Brain microvascular endothelial cell (primary cell): ENCODE measurements around the gene SRI.

Experiments
- DNase-seq: peaks from one replicate; pipeline ENCODE4 v3.0.0-alpha.2; 2020
- H3K27ac ChIP-seq: fragments of 250-450 bp; sonication (Bioruptor Pico); 2 replicates; pipeline ENCODE4 v1.5.1; 2020; ENCODE audit warnings: mild to moderate bottlenecking, moderate library complexity
- H3K27me3 ChIP-seq: fragments of 250-450 bp; sonication (Bioruptor Pico); replicated peaks from 2 replicates; pipeline ENCODE4 v1.5.1; 2020; ENCODE audit warnings: mild to moderate bottlenecking
- H3K36me3 ChIP-seq: fragments of 250-450 bp; sonication (Bioruptor Pico); replicated peaks from 2 replicates; pipeline ENCODE4 v1.5.1; 2020; ENCODE audit warnings: mild to moderate bottlenecking
- H3K4me3 ChIP-seq: 2 replicates; pipeline ENCODE4 v1.5.1; 2011; ENCODE audit warnings: low read depth, mild to moderate bottlenecking, control low read depth, low read length, moderate library complexity
- CTCF ChIP-seq: IDR thresholded peaks from 2 replicates; pipeline ENCODE4 v1.5.1; 2011; ENCODE audit warnings: low read depth, mild to moderate bottlenecking, moderate library complexity, low read length, control low read depth, inconsistent platforms; ENCODE audit errors: missing control alignments
- in situ Hi-C: cut with HindIII; loops from 2 replicates; pipeline ENCODE4 v1.10.0; 2017; ENCODE audit warnings: low sequenced_read_pairs, low pct_ligation_motif_present

Gene SRI

GRCh38 chr7:88203401-88203800, 16.4 kb downstream of the SRI start:
- no peak for TF ChIP-seq CTCF
- no peak overlapping the region for H3K4me3 ChIP-seq
- in situ Hi-C loops: no loop called here
- no peak overlapping the region for H3K27ac ChIP-seq
- DNase-seq: no peak
- peaks cover 44% of the 10 kb centered on the region for H3K36me3 ChIP-seq
- no peaks in the 10 kb centered on the region for H3K27me3 ChIP-seq

GRCh38 chr7:88202799-88203198, 17.0 kb downstream of the SRI start:
- Histone ChIP-seq H3K27ac (no peak overlapping the region), H3K36me3 (peaks cover 38% of the 10 kb centered on the region), H3K27me3 (no peaks in the 10 kb centered on the region), H3K4me3 (no peak overlapping the region)
- in situ Hi-C loops: no loop called here
- no peak for DNase-seq
- no peak for TF ChIP-seq CTCF

DNA sequence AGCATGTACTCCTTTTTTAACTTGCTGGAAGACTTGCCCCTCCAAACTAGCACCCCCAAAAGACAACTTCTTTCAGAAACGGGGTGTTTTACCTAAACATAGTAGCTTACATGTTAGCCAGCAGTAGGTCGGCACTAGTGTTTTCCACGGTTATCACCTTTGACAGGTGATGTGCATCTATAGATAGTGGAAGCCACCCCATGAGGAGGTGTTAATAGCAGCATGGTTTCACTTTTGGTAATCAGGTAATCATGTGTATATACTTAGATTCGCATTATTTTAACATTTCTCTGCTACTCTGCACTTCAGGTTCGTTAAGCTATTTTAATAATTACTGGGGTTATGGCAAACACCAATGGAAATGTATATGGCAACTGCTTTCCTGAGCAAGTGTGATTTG, 17.6 kb downstream of the SRI start:
- no peak for DNase-seq
- Histone ChIP-seq H3K36me3 (peaks cover 33% of the 10 kb centered on the region), H3K27ac (no peak overlapping the region), H3K4me3 (no peak overlapping the region), H3K27me3 (no peaks in the 10 kb centered on the region)
- in situ Hi-C loops: no loop called here
- TF ChIP-seq CTCF: no peak

DNA sequence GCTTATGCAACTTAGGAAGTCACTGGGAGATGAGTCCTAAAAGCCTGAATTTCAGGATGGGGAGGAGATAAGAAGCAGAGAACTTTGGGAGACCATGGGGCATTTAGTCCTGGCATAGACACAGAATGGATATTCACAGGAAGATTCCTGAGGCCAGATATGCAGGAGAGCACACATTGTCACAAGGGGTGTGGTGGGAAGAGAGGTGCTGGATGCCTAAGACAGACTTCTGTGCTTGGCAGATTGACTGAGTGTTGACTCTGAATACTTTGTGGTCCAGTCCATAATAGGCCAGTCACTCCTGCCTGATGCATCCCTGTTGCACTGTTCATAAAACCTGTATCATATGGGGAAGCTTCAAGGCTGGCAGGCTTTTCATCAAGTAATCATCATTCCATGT, 18.5 kb downstream of the SRI start:
- Histone ChIP-seq H3K27me3 (no peaks in the 10 kb centered on the region), H3K36me3 (peaks cover 26% of the 10 kb centered on the region), H3K4me3 (no peak overlapping the region), H3K27ac (no peak overlapping the region)
- TF ChIP-seq CTCF: no peak
- in situ Hi-C loops: no loop called here
- no peak for DNase-seq

DNA sequence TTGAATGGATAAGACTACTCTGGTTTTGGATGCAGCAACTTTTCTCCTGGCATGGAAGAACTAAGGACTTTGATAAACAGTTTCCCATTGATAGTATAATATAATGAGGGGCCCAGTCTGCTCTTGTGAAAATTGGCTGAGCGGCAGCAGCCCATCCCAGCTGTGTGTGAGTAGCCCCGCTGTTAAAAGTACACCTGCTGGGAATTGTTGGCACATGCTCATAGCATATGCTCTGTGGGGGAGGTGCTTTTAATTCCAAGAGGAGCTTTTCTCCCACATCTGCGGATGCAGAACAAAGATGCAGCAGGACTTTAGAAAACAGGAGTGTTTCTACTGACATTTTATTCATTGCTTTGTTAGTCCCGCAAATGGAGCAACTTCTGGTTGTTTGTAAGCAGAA, 19.0 kb downstream of the SRI start:
- in situ Hi-C loops: no loop called here
- Histone ChIP-seq H3K27ac (no peak overlapping the region), H3K36me3 (peaks cover 21% of the 10 kb centered on the region), H3K27me3 (no peaks in the 10 kb centered on the region), H3K4me3 (no peak overlapping the region)
- TF ChIP-seq CTCF: no peak
- no peak for DNase-seq

GRCh38 chr7:88200261-88200660, 19.6 kb downstream of the SRI start:
- Histone ChIP-seq H3K27ac (no peak overlapping the region), H3K27me3 (no peaks in the 10 kb centered on the region), H3K36me3 (peaks cover 18% of the 10 kb centered on the region), H3K4me3 (no peak overlapping the region)
- no peak for DNase-seq
- in situ Hi-C loops: no loop called here
- TF ChIP-seq CTCF: no peak
